Mucosa of stomach (tissue), 1 donor: Measurements from ENCODE around the gene FAM107B.
"Not testable (repeated sequence)": the region's sequence is repeated elsewhere in the genome, so short reads cannot be mapped to it uniquely, and the experiment has no call there.

Source experiments
- H3K27me3 ChIP-seq: one replicate; pipeline ENCODE4 v1.7.0; 2013; ENCODE audit warnings: mild to moderate bottlenecking, low read length; ENCODE audit not compliant: control insufficient read depth, insufficient read depth
- H3K36me3 ChIP-seq: one replicate; pipeline ENCODE4 v1.7.0; 2013; ENCODE audit warnings: low read length; ENCODE audit not compliant: control insufficient read depth, insufficient read depth
- H3K4me1 ChIP-seq: one replicate; pipeline ENCODE4 v1.7.0; 2013; ENCODE audit warnings: mild to moderate bottlenecking, low read length; ENCODE audit not compliant: control insufficient read depth, insufficient read depth
- H3K4me3 ChIP-seq: one replicate; pipeline ENCODE4 v1.7.0; 2013; ENCODE audit warnings: low read length
- H3K9ac ChIP-seq: one replicate; pipeline ENCODE4 v1.7.0; 2013; ENCODE audit warnings: mild to moderate bottlenecking, low read length, moderate library complexity
- H3K9me3 ChIP-seq: one replicate; pipeline ENCODE4 v1.7.0; 2013; ENCODE audit warnings: mild to moderate bottlenecking, low read length, moderate library complexity; ENCODE audit not compliant: control insufficient read depth
- donor health status: Pancreatic carcinoma.

FAM107B gene

GRCh38 chr10:14665865-14666857, 108.5 kb downstream of the FAM107B start:
- H3K4me1 ChIP-seq, result no peaks in the 10 kb centered on the region
- no peaks in the 10 kb centered on the region for H3K9me3 ChIP-seq
- H3K4me3 ChIP-seq, result no peak overlapping the region
- H3K36me3 ChIP-seq, result no peaks in the 10 kb centered on the region
- H3K9ac ChIP-seq, result no peak overlapping the region
- H3K27me3 ChIP-seq, result no peaks in the 10 kb centered on the region

- Histone ChIP-seq H3K9ac (no peak overlapping the region), H3K36me3 (no peaks in the 10 kb centered on the region), H3K4me3 (no peak overlapping the region), H3K27me3 (no peaks in the 10 kb centered on the region), H3K4me1 (no peaks in the 10 kb centered on the region), H3K9me3 (no peaks in the 10 kb centered on the region)
Observed at GRCh38 chr10:14665304-14665703, 109.4 kb downstream of the FAM107B start.

GRCh38 chr10:14664345-14664744, 110.4 kb downstream of the FAM107B start:
- Histone ChIP-seq H3K4me3 (no peak overlapping the region), H3K4me1 (no peaks in the 10 kb centered on the region)

GRCh38 chr10:14661818-14662217, 112.9 kb downstream of the FAM107B start:
- Histone ChIP-seq H3K36me3 (no peaks in the 10 kb centered on the region), H3K27me3 (no peaks in the 10 kb centered on the region), H3K9ac (no peak overlapping the region), H3K9me3 (no peaks in the 10 kb centered on the region), H3K4me3 (no peak overlapping the region), H3K4me1 (no peaks in the 10 kb centered on the region)

More at GRCh38 chr10:14664345-14664744, 110.4 kb downstream of the FAM107B start:
- Histone ChIP-seq H3K27me3 (no peaks in the 10 kb centered on the region), H3K9me3 (no peaks in the 10 kb centered on the region), H3K36me3 (no peaks in the 10 kb centered on the region), H3K9ac (no peak overlapping the region)

- Histone ChIP-seq H3K4me3 (no peak overlapping the region), H3K9ac (no peak overlapping the region), H3K9me3 (no peaks in the 10 kb centered on the region), H3K36me3 (no peaks in the 10 kb centered on the region), H3K27me3 (no peaks in the 10 kb centered on the region), H3K4me1 (no peaks in the 10 kb centered on the region)
Observed at GRCh38 chr10:14660831-14661230, 113.9 kb downstream of the FAM107B start.

GRCh38 chr10:14659626-14660196, 115.0 kb downstream of the FAM107B start:
- Histone ChIP-seq H3K36me3 (no peaks in the 10 kb centered on the region), H3K4me1 (no peaks in the 10 kb centered on the region), H3K4me3 (no peak overlapping the region), H3K9me3 (no peaks in the 10 kb centered on the region), H3K9ac (no peak overlapping the region), H3K27me3 (no peaks in the 10 kb centered on the region)

- H3K4me1 ChIP-seq, H3K9me3 ChIP-seq, H3K36me3 ChIP-seq: not testable (repeated sequence)
Observed at GRCh38 chr10:14659137-14659536, 115.6 kb downstream of the FAM107B start.

GRCh38 chr10:14658331-14659127, 116.2 kb downstream of the FAM107B start:
- Histone ChIP-seq H3K4me1 (peaks cover 4% of the 10 kb centered on the region), H3K36me3 (no peaks in the 10 kb centered on the region), H3K9me3 (no peaks in the 10 kb centered on the region), H3K4me3 (no peak overlapping the region), H3K27me3 (no peaks in the 10 kb centered on the region), H3K9ac (no peak overlapping the region)

More at GRCh38 chr10:14659137-14659536, 115.6 kb downstream of the FAM107B start:
- not testable (repeated sequence) for H3K27me3 ChIP-seq, H3K9ac ChIP-seq, H3K4me3 ChIP-seq

- peaks cover 9% of the 10 kb centered on the region for H3K4me1 ChIP-seq
Observed at GRCh38 chr10:14656052-14656730, 118.5 kb downstream of the FAM107B start.

GRCh38 chr10:14654821-14655382, 119.8 kb downstream of the FAM107B start:
- Histone ChIP-seq H3K9me3 (no peaks in the 10 kb centered on the region), H3K9ac (no peak overlapping the region), H3K27me3 (no peaks in the 10 kb centered on the region), H3K4me1 (peaks cover 9% of the 10 kb centered on the region), H3K36me3 (no peaks in the 10 kb centered on the region), H3K4me3 (no peak overlapping the region)

More at GRCh38 chr10:14656052-14656730, 118.5 kb downstream of the FAM107B start:
- no peaks in the 10 kb centered on the region for H3K27me3 ChIP-seq
- H3K9ac ChIP-seq, result no peak overlapping the region
- H3K9me3 ChIP-seq, result no peaks in the 10 kb centered on the region
- H3K36me3 ChIP-seq, result no peaks in the 10 kb centered on the region
- no peak overlapping the region for H3K4me3 ChIP-seq
